A673 (cell line): ENCODE results near the gene DENND1A.

Experiments
- CTCF ChIP-seq: fragments of 300-800, 200-600 bp; sonication (generic); conservative IDR thresholded peaks from 2 replicates; pipeline ENCODE4 v1.5.1; 2017; ENCODE audit warnings: low read depth, mild to moderate bottlenecking, antibody characterized with exemption, low read length, moderate library complexity, mixed read lengths
- EZH2 ChIP-seq: fragments of 200-600 bp; sonication (generic); IDR thresholded peaks from 2 replicates; pipeline ENCODE4 v1.6.1; 2017; ENCODE audit warnings: borderline replicate concordance, low read depth, mild to moderate bottlenecking, mixed read lengths, antibody characterized with exemption, low read length; ENCODE audit not compliant: poor library complexity, severe bottlenecking

DNA sequence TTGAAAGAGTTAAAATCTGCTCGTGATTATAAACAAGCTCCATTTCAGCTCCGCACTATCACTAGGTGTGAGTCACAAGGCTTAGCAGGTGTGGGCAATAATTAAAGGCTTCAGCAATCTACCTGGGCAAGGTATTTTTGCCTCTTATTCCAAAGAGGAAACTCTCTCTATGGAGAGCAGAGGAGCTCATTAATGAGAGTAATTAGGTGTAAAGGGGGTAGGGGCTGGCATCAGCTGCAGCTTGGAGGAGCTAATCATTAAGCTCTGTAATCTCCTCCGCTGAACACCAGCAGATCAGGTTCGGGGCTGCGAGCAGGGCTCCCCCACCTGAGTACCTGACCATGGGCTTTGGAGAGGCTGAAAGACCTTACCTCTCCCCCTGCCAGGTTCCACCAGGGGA lies 444.7 kb downstream of the DENND1A start:
- TF ChIP-seq CTCF (no peak), EZH2 (no peak)
